A673 (cell line): ENCODE data around the gene NCKAP5. TPM values are rescaled to one million over a fixed set of nuclear protein-coding genes. Genes with fewer than 3 reads are reported as not detected.

Experiments used
- BruUV-seq: library from RNA; stranded (reverse); fragments of 400-500 nt; replicated peaks from 2 replicates; lab custom pipeline; 2021; lab: Mats Ljungman, UMichigan
- CTCF ChIA-PET: fragments of 300-600 bp; sonication (Branson Sonifier 250); formaldehyde crosslinking; loops from one replicate; lab custom pipeline; 2022; ENCODE audit warnings: antibody characterized with exemption; lab: Charles Lee
- POLR2A ChIA-PET: fragments of 300-600 bp; sonication (Branson Sonifier 250); formaldehyde crosslinking; loops from one replicate; lab custom pipeline; 2022; ENCODE audit warnings: antibody characterized with exemption; ENCODE audit not compliant: low non-redundant PET; lab: Charles Lee
- DNase-seq: peaks from one replicate; pipeline ENCODE4 v3.0.0-alpha.2; 2015; ENCODE audit warnings: low spot score
- H3K27ac ChIP-seq: fragments of 200-600 bp; sonication (generic); 2 replicates; pipeline ENCODE4 v1.5.1; 2016; ENCODE audit warnings: mixed run types, low read depth, mild to moderate bottlenecking, mixed read lengths, antibody characterized with exemption, low read length; ENCODE audit not compliant: poor library complexity, severe bottlenecking
- H3K27me3 ChIP-seq: fragments of 200-600 bp; sonication (generic); replicated peaks from 2 replicates; pipeline ENCODE4 v1.6.1; 2017; ENCODE audit warnings: mixed run types, low read depth, mild to moderate bottlenecking, mixed read lengths, antibody characterized with exemption, low read length; ENCODE audit not compliant: insufficient read depth, poor library complexity
- H3K36me3 ChIP-seq: fragments of 200-600 bp; sonication (generic); 2 replicates; pipeline ENCODE4 v1.6.1; 2016; ENCODE audit warnings: mixed run types, mild to moderate bottlenecking, mixed read lengths, antibody characterized with exemption, low read length; ENCODE audit not compliant: insufficient read depth, poor library complexity, severe bottlenecking
- H3K4me1 ChIP-seq: fragments of 200-600 bp; sonication (generic); 2 replicates; pipeline ENCODE4 v1.6.1; 2017; ENCODE audit warnings: mixed run types, mild to moderate bottlenecking, mixed read lengths, antibody characterized with exemption, low read length; ENCODE audit not compliant: insufficient read depth, poor library complexity, severe bottlenecking
- H3K4me3 ChIP-seq: fragments of 200-600 bp; sonication (generic); 2 replicates; pipeline ENCODE4 v1.5.1; 2016; ENCODE audit warnings: low read depth, mixed run types, mild to moderate bottlenecking, mixed read lengths, low read length; ENCODE audit not compliant: poor library complexity, severe bottlenecking
- H3K9me3 ChIP-seq: fragments of 200-600 bp; sonication (generic); 2 replicates; pipeline ENCODE4 v1.6.1; 2016; ENCODE audit warnings: mixed run types, low read depth, mild to moderate bottlenecking, mixed read lengths, antibody characterized with exemption, low read length; ENCODE audit not compliant: poor library complexity, severe bottlenecking
- CTCF ChIP-seq: fragments of 300-800, 200-600 bp; sonication (generic); conservative IDR thresholded peaks from 2 replicates; pipeline ENCODE4 v1.5.1; 2017; ENCODE audit warnings: low read depth, mild to moderate bottlenecking, antibody characterized with exemption, low read length, moderate library complexity, mixed read lengths
- EZH2 ChIP-seq: fragments of 200-600 bp; sonication (generic); IDR thresholded peaks from 2 replicates; pipeline ENCODE4 v1.6.1; 2017; ENCODE audit warnings: borderline replicate concordance, low read depth, mild to moderate bottlenecking, mixed read lengths, antibody characterized with exemption, low read length; ENCODE audit not compliant: poor library complexity, severe bottlenecking
- intact Hi-C: fragments of 100-400 bp; cut with micrococcal nuclease; formaldehyde crosslinking; loops from one replicate; pipeline ENCODE4 v1.10.0; 2022; ENCODE audit not compliant: unreplicated experiment
- total RNA-seq: library from RNA; stranded (reverse); gene quantifications from 2 replicates; pipeline ENCODE4 v1.2.3, GENCODE V29; 2021

Gene NCKAP5
- total RNA-seq, 1 experiment from 2014 or later: 26.6 TPM

- ChIA-PET POLR2A (no interaction called here), CTCF (no interaction called here)
- BruUV-seq: no TSS peak
- Histone ChIP-seq H3K4me3 (no peak overlapping the region), H3K27ac (no peak overlapping the region), H3K36me3 (no peaks in the 10 kb centered on the region), H3K9me3 (no peaks in the 10 kb centered on the region), H3K27me3 (no peaks in the 10 kb centered on the region), H3K4me1 (peaks cover 38% of the 10 kb centered on the region)
- TF ChIP-seq EZH2: no peak
- intact Hi-C loops: no loop called here
- no peak for DNase-seq
Measured at GRCh38 chr2:133390156-133390555, 178.1 kb downstream of the NCKAP5 start.

- Histone ChIP-seq H3K36me3 (no peaks in the 10 kb centered on the region), H3K9me3 (no peaks in the 10 kb centered on the region), H3K27me3 (no peaks in the 10 kb centered on the region), H3K4me3 (no peak overlapping the region), H3K4me1 (peaks cover 32% of the 10 kb centered on the region), H3K27ac (no peak overlapping the region)
- ChIA-PET POLR2A (no interaction called here), CTCF (no interaction called here)
- no TSS peak for BruUV-seq
- DNase-seq: no peak
- TF ChIP-seq CTCF: no peak
- no peak for TF ChIP-seq EZH2
- intact Hi-C loops: no loop called here
Measured at GRCh38 chr2:133389569-133389968, 178.7 kb downstream of the NCKAP5 start.

- no TSS peak for BruUV-seq
Measured at GRCh38 chr2:133382566-133382965, 185.7 kb downstream of the NCKAP5 start.

More at GRCh38 chr2:133382566-133382965, 185.7 kb downstream of the NCKAP5 start:
- no peak for DNase-seq
- H3K27ac ChIP-seq: no peak overlapping the region
- H3K36me3 ChIP-seq: no peaks in the 10 kb centered on the region
- no peaks in the 10 kb centered on the region for H3K9me3 ChIP-seq
- no peak overlapping the region for H3K4me3 ChIP-seq
- ChIA-PET POLR2A (no interaction called here), CTCF (no interaction called here)
- intact Hi-C loops: no loop called here
- TF ChIP-seq CTCF (no peak), EZH2 (no peak)
- H3K27me3 ChIP-seq: no peaks in the 10 kb centered on the region
- peaks cover 4% of the 10 kb centered on the region for H3K4me1 ChIP-seq
